GM12874 (cell line): ENCODE results near the gene CARMIL1.

Experiments used
- TF ChIP-seq, protein P1 (sequence below): IDR thresholded peaks from 2 replicates; pipeline ENCODE4 v1.5.1; 2011; ENCODE audit warnings: low read depth, mild to moderate bottlenecking, control low read depth, low read length, moderate library complexity; ENCODE audit not compliant: insufficient read depth

The CARMIL1 gene

DNA sequence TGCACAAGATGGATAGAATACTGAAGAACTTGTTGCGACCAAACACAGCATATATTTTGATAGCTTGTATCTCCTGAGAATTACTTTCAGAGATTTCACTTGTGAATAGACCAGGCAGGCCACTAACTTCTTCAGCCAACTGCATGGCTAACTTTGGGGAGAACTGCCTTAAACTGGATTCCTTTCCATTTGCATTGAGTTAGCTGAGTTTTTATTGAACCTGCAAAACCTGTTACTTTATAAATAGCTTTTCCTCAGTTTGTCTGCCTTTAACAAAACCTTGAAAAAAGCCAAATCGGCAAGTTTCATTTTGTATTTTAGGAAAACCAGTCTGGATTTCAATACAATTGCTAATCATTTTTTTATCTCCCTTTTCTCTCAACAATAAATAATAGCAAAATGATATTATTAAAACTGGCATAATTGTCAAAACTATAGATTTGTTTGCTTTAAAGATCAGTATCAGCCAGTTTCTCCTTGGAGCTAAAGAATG, 300.3 kb downstream of the CARMIL1 start:
- TF ChIP-seq, protein P1, sequence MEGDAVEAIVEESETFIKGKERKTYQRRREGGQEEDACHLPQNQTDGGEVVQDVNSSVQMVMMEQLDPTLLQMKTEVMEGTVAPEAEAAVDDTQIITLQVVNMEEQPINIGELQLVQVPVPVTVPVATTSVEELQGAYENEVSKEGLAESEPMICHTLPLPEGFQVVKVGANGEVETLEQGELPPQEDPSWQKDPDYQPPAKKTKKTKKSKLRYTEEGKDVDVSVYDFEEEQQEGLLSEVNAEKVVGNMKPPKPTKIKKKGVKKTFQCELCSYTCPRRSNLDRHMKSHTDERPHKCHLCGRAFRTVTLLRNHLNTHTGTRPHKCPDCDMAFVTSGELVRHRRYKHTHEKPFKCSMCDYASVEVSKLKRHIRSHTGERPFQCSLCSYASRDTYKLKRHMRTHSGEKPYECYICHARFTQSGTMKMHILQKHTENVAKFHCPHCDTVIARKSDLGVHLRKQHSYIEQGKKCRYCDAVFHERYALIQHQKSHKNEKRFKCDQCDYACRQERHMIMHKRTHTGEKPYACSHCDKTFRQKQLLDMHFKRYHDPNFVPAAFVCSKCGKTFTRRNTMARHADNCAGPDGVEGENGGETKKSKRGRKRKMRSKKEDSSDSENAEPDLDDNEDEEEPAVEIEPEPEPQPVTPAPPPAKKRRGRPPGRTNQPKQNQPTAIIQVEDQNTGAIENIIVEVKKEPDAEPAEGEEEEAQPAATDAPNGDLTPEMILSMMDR = no peak

DNA sequence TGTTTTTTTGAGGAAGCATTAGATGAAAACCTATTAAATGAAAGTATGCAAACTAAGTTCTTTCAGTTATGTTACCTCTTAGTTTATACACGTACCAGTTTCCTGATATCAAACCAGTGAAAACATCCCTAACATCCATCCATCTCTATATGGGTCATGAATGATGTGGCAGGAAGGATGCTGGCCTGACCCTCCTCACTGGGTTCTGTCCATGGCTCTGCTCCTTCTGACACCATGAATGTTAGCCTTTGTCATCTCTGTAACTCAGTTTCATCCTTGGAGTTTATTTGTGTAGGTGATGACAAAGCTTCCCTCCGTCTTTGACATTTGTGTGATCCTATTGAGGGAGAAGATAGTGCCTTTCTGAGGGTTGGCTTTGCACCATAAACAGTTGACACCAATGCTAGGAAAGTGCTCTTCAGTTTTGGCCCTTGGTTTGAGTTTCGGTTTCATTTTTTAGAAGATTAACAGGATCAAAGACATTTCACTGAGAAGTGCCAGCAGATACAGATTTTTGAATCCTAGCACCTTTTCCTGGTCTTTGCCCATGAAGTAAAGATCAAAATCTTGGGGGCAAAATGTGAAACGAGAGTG, 300.8 kb downstream of the CARMIL1 start:
- TF ChIP-seq, protein P1 = no peak

DNA sequence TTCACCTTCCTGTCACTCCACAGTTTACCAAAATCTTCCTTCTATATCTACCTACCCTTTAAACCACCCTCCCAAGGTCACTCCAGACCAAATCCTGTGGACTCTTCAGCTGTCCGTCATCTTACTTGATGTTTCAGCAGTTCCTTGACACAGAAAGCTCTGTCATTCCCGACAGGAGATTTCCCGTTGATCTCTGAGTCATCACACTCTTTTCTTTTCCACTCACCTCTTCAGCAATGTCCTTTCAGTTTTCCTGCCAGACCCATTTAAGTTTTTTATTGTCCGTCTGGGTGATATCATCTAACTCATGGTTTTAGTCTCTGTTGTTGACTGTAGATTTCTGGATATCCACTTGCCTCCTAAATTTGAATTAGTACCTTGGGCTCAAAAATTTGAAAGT, 302.9 kb downstream of the CARMIL1 start:
- TF ChIP-seq, protein P1 = no peak

DNA sequence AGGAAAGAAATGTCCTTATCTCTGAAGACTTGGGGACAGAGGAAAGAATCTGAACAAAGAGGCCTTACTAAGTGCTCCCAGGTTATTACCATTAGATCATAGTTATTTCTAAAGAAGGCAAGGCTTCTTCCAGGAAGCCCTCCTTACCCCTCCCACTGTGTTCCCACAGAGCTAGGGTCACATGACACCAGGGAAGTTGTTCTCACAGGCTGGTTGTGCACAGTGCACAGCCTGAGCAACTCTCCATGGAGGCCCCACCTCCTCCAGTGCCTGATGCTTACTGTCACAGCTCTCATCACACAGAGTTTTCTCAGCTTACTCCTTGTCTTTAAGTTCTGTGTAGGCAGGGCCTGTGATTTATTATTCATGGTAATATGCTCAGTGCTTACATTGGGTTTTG, 303.9 kb downstream of the CARMIL1 start:
- TF ChIP-seq, protein P1 = no peak

DNA sequence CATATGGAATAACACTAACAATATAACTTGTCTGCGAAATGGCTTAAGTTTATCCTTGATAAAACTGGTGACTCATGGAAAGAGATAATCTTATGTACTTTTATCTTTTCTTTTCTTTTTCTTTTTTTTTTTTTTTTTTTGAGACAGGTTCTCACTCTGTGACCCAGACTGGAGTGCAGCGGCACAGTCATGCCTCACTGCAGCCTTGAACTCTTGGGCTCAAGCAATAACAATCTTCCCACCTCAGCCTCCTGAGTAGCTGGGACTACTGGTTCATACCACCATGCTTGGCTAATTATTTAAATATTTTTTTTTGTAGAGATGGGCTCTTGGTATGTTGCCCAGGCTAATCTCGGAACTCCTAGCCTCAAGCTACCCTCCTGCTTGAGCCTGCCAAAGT, 304.7 kb downstream of the CARMIL1 start:
- TF ChIP-seq, protein P1 = no peak

DNA sequence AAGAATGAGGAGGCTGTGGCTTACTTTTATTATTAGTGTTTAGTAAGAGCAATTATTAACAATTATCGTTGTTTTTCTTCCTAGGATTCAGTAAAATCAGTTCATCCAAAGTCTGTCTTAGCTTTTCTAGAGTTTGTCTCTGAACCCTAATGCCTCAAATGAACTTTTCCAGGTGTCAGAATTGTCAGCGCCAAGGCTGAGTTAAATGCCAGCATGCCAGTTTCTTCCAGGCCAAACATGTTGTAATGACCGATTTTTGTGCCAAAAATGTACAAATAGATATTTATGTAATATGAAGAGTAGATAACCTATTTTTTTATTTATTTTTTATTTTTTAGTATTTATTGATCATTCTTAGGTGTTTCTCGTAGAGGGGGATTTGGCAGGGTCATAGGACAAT, 306.1 kb downstream of the CARMIL1 start:
- TF ChIP-seq, protein P1 = no peak

DNA sequence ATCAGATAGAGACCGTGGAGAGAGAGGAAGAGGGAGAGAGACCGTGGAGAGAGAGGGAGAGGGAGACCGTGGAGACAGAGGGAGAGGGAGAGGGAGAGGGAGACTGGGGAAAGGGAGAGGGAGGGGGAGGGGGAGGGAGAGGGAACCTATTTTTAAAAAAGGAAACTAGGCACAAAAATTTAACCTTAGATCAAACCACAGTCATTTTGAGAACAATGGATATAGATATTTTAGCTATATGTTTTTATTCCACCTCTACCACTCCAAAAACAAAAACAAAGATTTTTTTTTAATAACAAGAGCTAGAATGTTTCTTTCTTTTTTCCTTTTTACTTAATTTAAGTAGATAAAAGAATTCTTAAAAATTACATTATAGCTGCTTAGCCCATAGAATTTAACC, 307.8 kb downstream of the CARMIL1 start:
- TF ChIP-seq, protein P1 = no peak
